ENCODE data around the gene SIL1. TPM values are rescaled to one million over a fixed set of nuclear protein-coding genes. Genes with fewer than 3 reads are reported as not detected.

SIL1 gene
- total and polyA plus RNA-seq, 2 of the 4 experiments (the other 2 are of a cell fraction) = 56.1 to 66.0 TPM

DNA sequence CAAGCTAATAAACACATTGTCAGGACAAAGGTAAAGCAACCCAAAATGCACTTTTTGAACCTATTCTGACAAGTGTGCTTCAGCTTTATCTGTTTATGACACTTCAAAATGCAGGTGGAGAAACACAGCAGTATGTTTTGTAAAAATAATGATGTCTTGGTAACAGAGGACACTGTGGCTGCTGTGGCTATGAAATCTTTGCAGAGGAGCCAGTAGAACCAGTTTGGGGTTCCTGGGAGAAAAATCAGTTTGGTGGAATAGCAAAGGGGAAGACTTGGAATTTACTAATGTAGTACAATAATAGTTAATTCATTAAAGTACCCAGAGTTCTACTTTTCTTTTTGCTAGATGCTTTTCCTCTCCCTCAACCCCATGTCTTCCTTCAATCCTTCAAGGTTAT, 40.6 kb downstream of the SIL1 start:
- Histone ChIP-seq H3K9ac (ENCODE audit: low read depth, low read length) (no peak overlapping the region), H2AK9ac (replicated peaks; ENCODE audit: low read depth, low read length, poor library complexity) (no peak overlapping the region), H2BK20ac (ENCODE audit: low read depth, low read length) (no peak overlapping the region), H4K91ac (ENCODE audit: insufficient read depth, low read depth, low read length) (no peak overlapping the region), H3K14ac (replicated peaks; ENCODE audit: low read depth, low read length) (no peak overlapping the region), H3K27ac (ENCODE audit: insufficient read depth, low read length) (no peak overlapping the region), H2BK120ac (ENCODE audit: low read depth, low read length) (no peak overlapping the region), H3K18ac (ENCODE audit: low read depth, low read length) (no peak overlapping the region), H3K4me2 (ENCODE audit: low read depth, low read length) (no peak overlapping the region), H3K79me1 (ENCODE audit: low read depth in 1 of 2, low read length in 2 of 2) (peaks cover 13 to 17% of the 10 kb centered on the region in 2 experiments; a peak in 2 of 4 replicates), H3K56ac (ENCODE audit: extremely low read depth, insufficient read depth, low read length) (no peak overlapping the region), H3K4me1 (ENCODE audit: control insufficient read depth, insufficient read depth, low read length) (no peaks in the 10 kb centered on the region), H3K36me3 (ENCODE audit: control insufficient read depth, insufficient read depth, low read length) (0 out of 2 replicates have a peak, but pooled peaks cover 1% of the 10 kb centered on the region), H2BK5ac (ENCODE audit: low read depth, low read length, poor library complexity, severe bottlenecking) (no peak overlapping the region), H2BK15ac (ENCODE audit: low read depth, low read length) (no peak overlapping the region), H3K9me1 (ENCODE audit: insufficient read depth, low read length) (no peaks in the 10 kb centered on the region; the same call in 1 of the 2 replicates), H3K4ac (ENCODE audit: low read depth, low read length) (no peak overlapping the region), H4K20me1 (ENCODE audit: insufficient read depth, low read length) (peaks cover 3% of the 10 kb centered on the region; the same call in 1 of the 2 replicates), H4K8ac (ENCODE audit: low read depth in 2 of 2, low read length in 2 of 2) (no peak overlapping the region), H3K27me3 (ENCODE audit: control insufficient read depth, insufficient read depth, low read length) (no peaks in the 10 kb centered on the region), H3K4me3 (ENCODE audit: insufficient read depth, low read depth, low read length) (no peak overlapping the region), H3K23ac (ENCODE audit: low read depth, low read length) (no peak overlapping the region), H2AFZ (replicated peaks; ENCODE audit: low read length, poor library complexity) (no peak overlapping the region), H2AK5ac (ENCODE audit: low read depth, low read length) (no peak overlapping the region), H3K9me3 (ENCODE audit: control insufficient read depth, insufficient read depth, low read length) (peaks cover 2% of the 10 kb centered on the region; the same call in 1 of the 2 replicates), H4K5ac (ENCODE audit: low read depth, low read length) (no peak overlapping the region)
- dilution Hi-C loops (cut with HindIII; ENCODE audit: low sequenced_read_pairs, unreplicated experiment) = no loop called here
- in situ Hi-C loops (cut with MboI; ENCODE audit: low sequenced_read_pairs) = no loop called here
- TF ChIP-seq MXI1 (IDR thresholded peaks at IDR 0.05; ENCODE audit: borderline replicate concordance, low read depth, low read length) (no peak), ELK1 (IDR thresholded peaks at IDR 0.05; ENCODE audit: borderline replicate concordance, low read depth, low read length) (no peak), SMC3 (IDR thresholded peaks at IDR 0.05; ENCODE audit: low read depth, low read length) (no peak), CEBPB (IDR thresholded peaks at IDR 0.05; ENCODE audit: low read depth, low read length) (no peak), RFX5 (IDR thresholded peaks at IDR 0.05; ENCODE audit: low read depth, low read length) (no peak), RCOR1 (IDR thresholded peaks at IDR 0.05; ENCODE audit: insufficient replicate concordance, low read length) (no peak), CTCF (conservative IDR thresholded peaks at IDR 0.05; ENCODE audit: low read depth, low read length) (no peak), POLR2A (IDR thresholded peaks at IDR 0.05; ENCODE audit: low read depth, low read length) (no peak), FOS (IDR thresholded peaks at IDR 0.05; ENCODE audit: low read depth, low read length) (no peak), MAZ (IDR thresholded peaks at IDR 0.05; ENCODE audit: borderline replicate concordance, low read depth, low read length) (no peak)
- TF ChIP-seq, protein P1, sequence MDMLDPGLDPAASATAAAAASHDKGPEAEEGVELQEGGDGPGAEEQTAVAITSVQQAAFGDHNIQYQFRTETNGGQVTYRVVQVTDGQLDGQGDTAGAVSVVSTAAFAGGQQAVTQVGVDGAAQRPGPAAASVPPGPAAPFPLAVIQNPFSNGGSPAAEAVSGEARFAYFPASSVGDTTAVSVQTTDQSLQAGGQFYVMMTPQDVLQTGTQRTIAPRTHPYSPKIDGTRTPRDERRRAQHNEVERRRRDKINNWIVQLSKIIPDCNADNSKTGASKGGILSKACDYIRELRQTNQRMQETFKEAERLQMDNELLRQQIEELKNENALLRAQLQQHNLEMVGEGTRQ (IDR thresholded peaks at IDR 0.05; ENCODE audit: low read depth, low read length) = no peak
- ATAC-seq (ENCODE audit: low read depth) = no peak
- intact Hi-C loops (cut with micrococcal nuclease) = loop anchor here (10.0 kb wide), 1 partner anchor 513 kb away; no protein-coding TSS in a partner anchor
- no peak for DNase-seq
- POLR2A ChIA-PET (ENCODE audit: unreplicated experiment) = no interaction called here
- BruUV-seq (replicated peaks) = no TSS peak
- CTCF ChIA-PET = no interaction called here
